Thyroid gland (tissue), 4 donors: ENCODE measurements around the gene NOS1AP. TPM values are rescaled to one million over a fixed set of nuclear protein-coding genes. Genes with fewer than 3 reads are reported as not detected.

Source experiments
- DNase-seq, 2 donors: peaks; one replicate each; pipeline ENCODE4 v3.0.0-alpha.2; 2019
- H3K27ac ChIP-seq, 3 donors: fragments of 200-600 bp; sonication (generic); 1 replicate in 2 of 3; 2 replicates in 1 of 3; pipeline ENCODE4 v1.5.1; 2016 to 2019; ENCODE audit warnings: mild to moderate bottlenecking in 1 of 3, moderate library complexity in 1 of 3
- H3K27me3 ChIP-seq: fragments of 200-600 bp; sonication (generic); one replicate; pipeline ENCODE4 v1.5.1; 2019
- H3K36me3 ChIP-seq, 2 donors: fragments of 200-600 bp; sonication (generic); one replicate each; pipeline ENCODE4 v1.5.1; 2016 to 2019
- H3K4me1 ChIP-seq, 2 donors: fragments of 200-600 bp; sonication (generic); one replicate each; pipeline ENCODE4 v1.5.1; 2017 to 2019
- H3K4me3 ChIP-seq, 3 donors: fragments of 200-600 bp; sonication (generic); replicated peaks in 1 of 3; 1 replicate in 2 of 3; 2 replicates in 1 of 3; pipeline ENCODE4 v1.5.1; 2016; ENCODE audit warnings: mild to moderate bottlenecking in 1 of 3
- H3K9me3 ChIP-seq: fragments of 200-600 bp; sonication (generic); one replicate; pipeline ENCODE4 v1.5.1; 2017
- CTCF ChIP-seq, 6 experiments: fragments of 200-600 bp in 3 of 6; fragments of 450-650 bp in 3 of 6; sonication (generic) in 3 of 6; IDR thresholded peaks; one replicate each; pipeline ENCODE4 v1.5.1; 2016 to 2019; ENCODE audit warnings: antibody characterized with exemption in 6 of 6, mild to moderate bottlenecking in 2 of 6, inconsistent platforms in 1 of 6, moderate library complexity in 1 of 6
- POLR2A ChIP-seq, 2 donors: fragments of 450-650 bp; IDR thresholded peaks; one replicate each; pipeline ENCODE4 v1.6.1; 2017; ENCODE audit warnings: antibody characterized with exemption in 2 of 2, mild to moderate bottlenecking in 2 of 2, moderate library complexity in 1 of 2
- WGBS, 2 donors: methylation state at CpG; one replicate each; pipeline ENCODE4 v1.1.5; 2017; 5-methylcytosine and 5-hydroxymethylcytosine counted together
- intact Hi-C: fragments of 100-400 bp; cut with DNase I; formaldehyde crosslinking; loops from one replicate; pipeline ENCODE4 v1.15.1; 2023
- total RNA-seq, 4 donors: library from RNA; depleted of rRNA; stranded (reverse); fragments of >200 nt; gene quantifications; one replicate each; pipeline ENCODE4 v1.2.3, GENCODE V29; 2016

The NOS1AP gene
- total RNA-seq, 4 donors from 2014 or later = 0.40 to 2.2 (median 0.54) TPM

GRCh38 chr1:162300057-162300917 lies 230.8 kb downstream of the NOS1AP start:
- no peaks in the 10 kb centered on the region for H3K9me3 ChIP-seq
- 35 to 37% methylated on average over 8 of the region's 8 CpGs for WGBS, 2 donors
- TF ChIP-seq CTCF (IDR thresholded peaks at IDR 0.05) (no peak), POLR2A (IDR thresholded peaks at IDR 0.05) (no peak)
- H3K4me3 ChIP-seq = no peak overlapping the region
- H3K36me3 ChIP-seq = no peaks in the 10 kb centered on the region
- intact Hi-C loops = no loop called here
- no peak overlapping the region for H3K27ac ChIP-seq
- DNase-seq = peak; percentile 22 to 59
- H3K4me1 ChIP-seq = peaks cover 0 to 4% of the 10 kb centered on the region in 2 donors
- H3K27me3 ChIP-seq = no peaks in the 10 kb centered on the region

- no peaks in the 10 kb centered on the region for H3K9me3 ChIP-seq
- H3K27me3 ChIP-seq = no peaks in the 10 kb centered on the region
- WGBS, 2 donors = 83 to 90% methylated on average over 4 of the region's 4 CpGs
- DNase-seq = no peak
- intact Hi-C loops = no loop called here
- no peak overlapping the region for H3K27ac ChIP-seq
- no peak overlapping the region for H3K4me3 ChIP-seq
- no peak for TF ChIP-seq CTCF (IDR thresholded peaks at IDR 0.05)
- TF ChIP-seq POLR2A (IDR thresholded peaks at IDR 0.05) = no peak
- peaks cover 0 to 4% of the 10 kb centered on the region in 2 donors for H3K4me1 ChIP-seq
- no peaks in the 10 kb centered on the region for H3K36me3 ChIP-seq
These were observed 232.2 kb downstream of the NOS1AP start for GRCh38 chr1:162301696-162302095.

GRCh38 chr1:162302306-162303003 lies 233.0 kb downstream of the NOS1AP start:
- Histone ChIP-seq H3K4me1 (peaks cover 0 to 4% of the 10 kb centered on the region in 2 donors), H3K4me3 (no peak overlapping the region), H3K36me3 (no peaks in the 10 kb centered on the region), H3K27me3 (no peaks in the 10 kb centered on the region), H3K27ac (no peak overlapping the region), H3K9me3 (no peaks in the 10 kb centered on the region)
- TF ChIP-seq CTCF (IDR thresholded peaks at IDR 0.05) (no peak), POLR2A (IDR thresholded peaks at IDR 0.05) (no peak)
- DNase-seq = no peak
- WGBS, 2 donors = 94 to 95% methylated on average over 3 of the region's 3 CpGs
- intact Hi-C loops = no loop called here

- no peak overlapping the region for H3K4me3 ChIP-seq
- H3K9me3 ChIP-seq = no peaks in the 10 kb centered on the region
- 94% methylated on average over 3 of the region's 3 CpGs for WGBS, 2 donors
- H3K36me3 ChIP-seq = no peaks in the 10 kb centered on the region
- TF ChIP-seq POLR2A (IDR thresholded peaks at IDR 0.05) (no peak), CTCF (IDR thresholded peaks at IDR 0.05) (no peak)
- H3K27ac ChIP-seq = no peak overlapping the region
- no peak for DNase-seq
- no peaks in the 10 kb centered on the region for H3K27me3 ChIP-seq
- intact Hi-C loops = no loop called here
- H3K4me1 ChIP-seq = peaks cover 0 to 4% of the 10 kb centered on the region in 2 donors
These were observed 233.5 kb downstream of the NOS1AP start for GRCh38 chr1:162303004-162303344.

GRCh38 chr1:162304736-162305135 lies 235.2 kb downstream of the NOS1AP start:
- Histone ChIP-seq H3K9me3 (no peaks in the 10 kb centered on the region), H3K4me3 (no peak overlapping the region), H3K27ac (no peak overlapping the region), H3K4me1 (peaks cover 0 to 4% of the 10 kb centered on the region in 2 donors), H3K36me3 (no peaks in the 10 kb centered on the region), H3K27me3 (no peaks in the 10 kb centered on the region)
- WGBS, 2 donors = 93 to 94% methylated on average over 2 of the region's 2 CpGs
- intact Hi-C loops = no loop called here
- TF ChIP-seq POLR2A (IDR thresholded peaks at IDR 0.05) (no peak), CTCF (IDR thresholded peaks at IDR 0.05) (no peak)
- no peak for DNase-seq
